GM18507 (cell line): ENCODE data around the gene NMRK2.

Experiments used
- DNase-seq: peaks from one replicate; pipeline ENCODE4 v3.0.0; 2011; ENCODE audit warnings: low read depth; ENCODE audit not compliant: insufficient read length; ENCODE audit errors: extremely low spot score
- FAIRE-seq: peaks from 2 replicates; lab custom pipeline; 2011; peaks lifted over from hg19 to GRCh38; lab: Jason Lieb, UNC

NMRK2 gene

DNA sequence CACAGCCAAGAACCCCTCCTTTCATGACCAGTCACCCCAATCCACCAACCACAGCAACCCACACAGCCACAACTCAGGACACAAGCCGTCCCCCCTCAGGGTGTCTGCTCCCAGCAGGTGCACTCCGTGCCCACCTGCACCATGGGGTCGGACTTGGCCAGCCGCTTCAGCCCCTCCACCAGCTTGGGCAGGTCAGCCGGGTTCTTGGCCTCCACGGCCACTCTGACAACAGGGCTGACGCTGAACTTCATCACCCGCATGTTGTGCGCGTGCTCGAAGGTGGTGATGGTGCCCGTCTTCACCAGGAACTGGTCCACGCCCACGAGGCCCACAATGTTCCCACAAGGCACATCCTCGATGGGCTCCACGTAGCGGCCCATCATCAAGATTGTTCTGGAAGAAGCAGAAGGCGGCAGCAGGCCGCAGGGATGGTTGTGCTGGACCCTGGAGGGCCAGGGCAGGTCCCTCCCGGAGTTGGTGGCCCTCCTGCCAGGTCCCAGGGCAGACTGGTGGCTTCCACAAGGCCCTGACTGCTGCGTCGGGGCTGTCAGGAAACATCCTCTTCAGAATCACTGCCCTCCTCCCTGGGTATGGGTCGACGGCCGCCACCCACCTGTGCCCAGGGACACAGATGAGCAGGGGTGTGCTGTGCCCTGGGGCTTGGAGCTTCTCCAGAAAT, 46.9 kb downstream of the NMRK2 start:
- DNase-seq (no peak), FAIRE-seq (no peak)

DNA sequence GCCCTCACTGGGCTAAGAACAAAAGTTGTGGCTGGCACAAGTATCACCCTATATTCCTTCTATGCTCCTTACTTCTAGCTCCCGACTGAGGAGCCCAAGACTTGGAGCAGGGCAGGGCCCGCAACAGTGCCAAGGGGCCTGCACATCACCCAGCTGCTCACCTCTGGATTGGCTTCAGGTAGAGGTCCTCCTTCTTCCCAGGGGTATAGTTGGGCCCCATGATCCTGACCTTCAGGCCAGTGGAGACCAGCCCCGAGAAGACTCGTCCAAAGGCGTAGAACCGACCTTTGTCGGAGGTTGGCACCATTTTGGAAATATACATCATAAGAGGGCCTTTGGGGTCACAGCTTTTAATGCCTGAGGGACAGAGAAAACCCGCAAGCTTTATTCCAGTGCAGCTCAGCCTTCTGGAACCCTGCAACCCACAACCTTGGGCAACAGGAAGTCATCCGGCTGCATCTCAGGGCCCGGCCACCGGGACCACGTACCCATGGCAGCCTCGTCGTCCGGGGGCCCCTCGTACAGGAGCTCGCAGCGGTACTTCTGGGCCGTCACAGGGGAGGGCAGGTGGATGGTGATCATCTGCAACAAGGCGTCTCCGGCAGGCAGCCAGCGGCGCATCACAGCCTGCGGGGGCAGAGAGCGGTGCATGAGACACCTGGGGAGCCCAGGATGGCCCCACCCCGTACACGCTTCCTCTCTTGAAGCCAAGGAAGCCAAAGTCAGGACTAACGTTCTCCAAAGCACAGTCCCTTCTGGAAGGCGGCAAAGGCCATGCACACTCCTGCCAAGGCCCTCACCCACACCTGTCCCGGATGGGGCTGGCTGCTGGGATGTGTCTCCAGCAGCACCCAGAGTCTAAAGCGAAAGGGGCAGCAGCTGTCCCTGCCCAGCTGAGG, 47.7 kb downstream of the NMRK2 start:
- no peak for FAIRE-seq
- no peak for DNase-seq

DNA sequence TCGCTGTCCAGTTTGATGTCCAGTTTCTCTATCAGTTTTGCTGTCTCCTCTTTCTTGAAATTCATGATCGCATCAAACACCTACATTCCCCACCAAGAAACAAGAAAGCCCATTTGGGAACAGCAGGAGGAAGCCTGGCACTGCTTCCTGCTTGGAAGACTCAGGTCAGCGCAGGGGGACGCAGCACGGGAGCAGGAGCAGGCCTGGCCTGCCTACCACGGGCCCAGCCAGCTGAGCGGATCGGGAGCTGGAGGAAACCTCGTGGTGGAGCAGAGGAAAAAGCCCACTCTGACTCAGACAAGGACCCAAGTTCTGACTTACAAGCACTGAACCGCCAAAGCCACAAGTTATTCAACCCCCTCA, 48.5 kb downstream of the NMRK2 start:
- no peak for FAIRE-seq
- no peak for DNase-seq

DNA sequence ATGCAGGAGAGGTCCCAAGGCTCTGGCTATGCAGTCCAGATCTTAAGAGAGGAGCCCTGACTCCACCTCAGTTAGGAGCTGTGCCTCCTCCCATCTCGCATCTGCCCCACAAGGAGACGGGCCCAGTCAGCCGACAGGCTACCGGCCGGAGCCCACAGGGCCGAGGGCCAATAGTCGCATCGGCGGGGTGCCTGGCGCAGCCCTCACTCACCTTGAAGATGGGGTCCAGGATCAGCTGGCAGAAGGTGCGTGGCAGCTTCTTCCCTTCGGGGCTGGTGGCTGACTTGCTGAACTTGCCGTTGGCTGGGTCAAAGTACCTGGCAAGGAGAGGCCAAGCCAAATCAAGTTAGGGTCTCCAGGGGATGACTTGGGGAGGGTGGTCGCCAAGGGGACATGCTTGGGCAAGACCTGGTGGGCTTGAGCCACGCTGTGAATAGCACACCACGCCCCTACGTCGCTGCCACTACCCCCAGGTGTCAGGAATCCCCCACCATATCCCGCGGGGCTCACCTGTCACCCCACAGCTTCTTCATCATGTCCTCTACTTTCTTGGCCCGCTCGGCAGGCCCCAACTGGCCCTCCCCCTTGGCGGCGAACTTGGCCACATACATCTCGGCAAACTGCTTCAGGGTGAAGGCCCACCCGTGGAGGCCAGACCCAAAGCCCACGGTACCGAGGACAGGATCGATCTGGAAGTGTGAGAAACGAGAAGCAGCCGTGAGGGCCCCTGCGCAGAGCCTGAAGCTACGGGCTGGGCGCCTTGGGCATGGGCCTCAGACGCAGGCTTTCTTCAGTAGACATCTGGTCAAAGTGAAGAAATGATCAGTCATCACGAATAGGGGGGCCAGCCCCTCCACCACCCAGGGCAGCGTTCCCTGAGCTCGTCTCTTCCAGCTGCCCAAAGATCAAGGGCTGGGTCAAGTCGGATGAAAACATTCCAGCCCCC, 49.1 kb downstream of the NMRK2 start:
- FAIRE-seq (no peak), DNase-seq (no peak)

DNA sequence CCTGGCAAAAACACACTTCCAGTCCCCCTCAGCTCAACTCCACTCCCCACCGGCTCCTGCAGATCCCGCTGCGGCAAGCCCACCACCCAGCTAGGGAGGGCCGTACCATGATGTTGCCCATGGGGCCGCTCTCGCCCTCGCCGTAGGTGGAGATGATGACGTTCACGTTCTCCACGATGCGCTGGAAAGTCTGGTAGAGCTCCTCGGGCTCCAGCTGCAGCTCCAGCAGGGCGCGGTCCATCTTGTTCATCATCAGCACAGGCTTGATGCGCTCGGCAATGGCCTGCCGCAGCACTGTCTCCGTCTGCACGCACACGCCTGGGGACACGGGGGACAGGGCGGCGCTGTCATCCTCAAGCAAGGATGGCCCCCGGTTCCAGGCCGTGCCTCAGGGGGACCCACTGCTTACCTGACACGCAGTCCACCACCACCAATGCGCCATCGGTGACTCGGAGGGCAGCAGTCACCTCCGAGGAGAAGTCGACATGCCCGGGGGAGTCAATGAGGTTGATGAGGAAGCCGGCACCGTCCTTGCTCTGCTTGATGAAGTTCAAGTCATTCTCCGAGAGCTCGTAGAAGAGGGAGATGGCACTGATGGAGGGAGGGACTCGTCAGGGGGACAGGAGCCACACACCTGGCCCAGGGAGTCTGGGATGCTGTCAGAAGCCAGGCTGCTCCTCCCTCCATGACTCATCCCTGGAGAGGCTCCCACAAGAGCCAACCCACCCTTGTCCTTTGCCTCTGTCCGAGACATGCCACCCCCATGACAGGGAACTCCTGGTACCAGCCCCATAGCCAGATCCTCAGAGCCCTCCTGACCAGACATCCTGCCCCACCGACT, 50.1 kb downstream of the NMRK2 start:
- no peak for FAIRE-seq
- no peak for DNase-seq

DNA sequence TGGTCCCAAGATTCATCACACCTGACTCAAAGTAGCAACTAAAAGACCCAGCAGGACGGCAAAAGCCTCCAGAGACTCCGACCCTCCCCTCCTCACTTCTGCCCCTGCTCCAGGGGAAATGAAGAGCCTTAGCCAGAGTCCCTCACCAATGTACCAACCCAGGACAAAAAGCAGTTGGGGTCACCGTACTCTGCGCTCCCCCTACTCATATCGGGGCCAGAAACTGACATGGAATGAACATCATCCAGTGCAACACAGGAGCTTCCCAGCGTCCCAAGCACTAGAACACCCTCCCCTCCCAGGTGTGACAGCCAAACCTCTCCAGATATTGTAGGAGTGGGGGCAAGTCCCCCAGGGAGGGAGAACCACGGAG, 50.7 kb downstream of the NMRK2 start:
- FAIRE-seq (no peak), DNase-seq (no peak)

DNA sequence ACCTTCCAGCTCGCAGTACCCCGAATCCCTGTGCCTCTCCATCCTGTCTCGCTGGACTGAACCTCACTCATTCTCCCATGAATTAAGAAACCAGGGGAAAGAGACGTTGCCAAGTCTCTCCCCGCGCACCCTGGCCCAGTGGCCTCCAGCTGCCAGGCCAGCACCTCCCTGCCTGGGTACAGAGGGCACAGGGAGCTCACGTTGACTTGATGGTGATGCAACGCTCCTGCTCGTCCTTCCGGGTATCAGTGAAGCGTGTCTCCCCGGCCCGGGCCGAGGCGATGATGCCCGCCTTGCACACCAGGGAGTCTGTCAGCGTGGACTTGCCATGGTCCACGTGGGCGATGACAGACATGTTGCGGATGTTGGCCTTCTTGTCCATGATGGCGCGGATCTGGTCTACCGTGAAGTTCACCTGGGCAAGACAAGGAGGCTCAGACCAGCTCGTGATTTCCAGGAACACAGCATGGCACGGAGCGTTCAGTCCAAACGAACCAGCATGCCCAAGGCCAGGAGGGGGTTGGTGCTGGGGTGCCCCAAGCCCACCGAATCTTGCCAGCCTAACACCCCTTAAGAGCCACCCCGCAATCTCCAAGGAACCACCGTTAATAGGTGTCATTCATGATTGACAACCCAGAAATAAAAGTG, 51.2 kb downstream of the NMRK2 start:
- DNase-seq: no peak
- FAIRE-seq: no peak

DNA sequence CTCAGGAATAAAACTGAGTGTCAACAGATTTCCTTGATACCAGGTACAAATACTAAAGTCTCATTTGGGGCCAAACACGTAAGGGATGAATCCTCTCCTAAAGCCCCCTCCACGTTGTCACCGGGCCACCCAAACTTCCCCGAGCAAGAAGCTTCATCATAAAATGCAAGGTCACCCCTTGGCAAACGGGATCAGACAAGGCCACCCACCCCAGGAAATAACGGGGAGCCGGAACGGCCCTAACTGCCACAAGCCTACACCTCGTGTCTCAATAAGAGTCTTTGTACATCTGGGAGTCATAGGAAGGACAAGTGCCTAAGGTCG, 51.7 kb downstream of the NMRK2 start:
- DNase-seq (no peak), FAIRE-seq (no peak)

DNA sequence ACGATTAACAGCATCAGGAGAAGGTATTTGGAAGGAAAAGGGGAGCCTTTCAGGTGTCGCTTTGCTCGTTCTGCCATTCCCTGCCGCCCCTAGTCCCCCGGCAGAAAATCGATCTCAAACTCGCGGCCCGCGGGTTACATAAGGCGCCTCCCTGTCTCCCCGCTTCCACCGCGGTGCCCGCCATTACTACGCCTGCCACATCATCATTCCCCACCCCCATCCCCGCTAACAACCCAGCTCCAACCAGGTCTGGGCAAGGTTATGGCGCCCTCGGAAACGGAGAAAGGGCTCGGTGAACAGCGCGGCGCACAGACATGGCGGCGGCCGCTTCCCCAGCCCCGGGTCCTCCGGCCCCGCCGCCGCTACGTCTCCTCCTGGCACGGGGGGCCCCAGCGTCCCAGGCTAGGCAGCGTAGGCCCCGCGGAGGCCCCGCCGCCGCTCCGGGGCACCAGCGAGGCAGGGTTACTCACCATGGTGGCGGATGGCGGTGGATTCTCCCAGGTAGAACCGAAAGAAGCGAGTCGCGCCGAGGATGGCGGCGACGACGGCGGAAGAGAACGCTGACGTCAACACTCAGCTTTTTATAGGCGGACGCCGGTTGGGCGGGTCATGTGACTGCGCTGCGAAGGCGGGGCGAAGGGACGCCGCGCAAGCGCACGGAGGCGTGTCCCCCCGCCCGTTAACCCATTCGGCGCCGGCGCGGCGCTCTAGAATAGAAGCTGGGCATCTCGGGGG, 52.2 kb downstream of the NMRK2 start, which contains the start of gene EEF2:
Gene EEF2, minus strand, starts transcription at position 556 of the 735 bp plus-strand sequence. Its CDS starts 83 bp downstream, at position 473.
- peak; percentile 85 for DNase-seq
- FAIRE-seq: peak; percentile 82

DNA sequence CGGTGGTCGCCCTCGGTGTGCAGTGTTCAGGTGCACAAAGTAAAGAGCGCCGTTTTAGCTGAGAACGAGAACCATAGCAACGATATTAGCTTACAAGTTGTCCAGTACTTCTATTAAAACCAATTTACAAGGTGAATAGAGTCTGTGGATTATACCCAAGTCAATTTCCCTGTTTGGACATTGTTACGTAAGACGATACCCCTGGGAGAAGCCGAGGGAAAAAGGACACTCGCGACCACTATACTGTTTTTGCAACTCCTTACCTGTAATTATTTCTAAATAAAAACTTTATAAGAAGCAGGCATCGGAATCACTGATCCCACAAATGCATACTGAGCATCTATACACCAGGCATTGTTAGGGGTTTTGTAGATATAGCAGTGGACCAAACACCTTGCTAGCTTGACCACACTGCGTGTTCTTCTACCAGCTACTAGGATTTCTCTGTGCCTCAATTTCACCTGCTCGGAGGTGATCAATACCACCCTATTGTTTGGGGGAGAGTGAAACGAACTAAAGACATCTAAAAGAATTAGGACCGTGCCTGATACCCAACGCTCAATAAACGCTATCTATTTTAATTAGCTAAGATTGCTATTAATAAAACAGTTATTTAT, 52.9 kb downstream of the NMRK2 start:
- FAIRE-seq: no peak
- DNase-seq: no peak

DNA sequence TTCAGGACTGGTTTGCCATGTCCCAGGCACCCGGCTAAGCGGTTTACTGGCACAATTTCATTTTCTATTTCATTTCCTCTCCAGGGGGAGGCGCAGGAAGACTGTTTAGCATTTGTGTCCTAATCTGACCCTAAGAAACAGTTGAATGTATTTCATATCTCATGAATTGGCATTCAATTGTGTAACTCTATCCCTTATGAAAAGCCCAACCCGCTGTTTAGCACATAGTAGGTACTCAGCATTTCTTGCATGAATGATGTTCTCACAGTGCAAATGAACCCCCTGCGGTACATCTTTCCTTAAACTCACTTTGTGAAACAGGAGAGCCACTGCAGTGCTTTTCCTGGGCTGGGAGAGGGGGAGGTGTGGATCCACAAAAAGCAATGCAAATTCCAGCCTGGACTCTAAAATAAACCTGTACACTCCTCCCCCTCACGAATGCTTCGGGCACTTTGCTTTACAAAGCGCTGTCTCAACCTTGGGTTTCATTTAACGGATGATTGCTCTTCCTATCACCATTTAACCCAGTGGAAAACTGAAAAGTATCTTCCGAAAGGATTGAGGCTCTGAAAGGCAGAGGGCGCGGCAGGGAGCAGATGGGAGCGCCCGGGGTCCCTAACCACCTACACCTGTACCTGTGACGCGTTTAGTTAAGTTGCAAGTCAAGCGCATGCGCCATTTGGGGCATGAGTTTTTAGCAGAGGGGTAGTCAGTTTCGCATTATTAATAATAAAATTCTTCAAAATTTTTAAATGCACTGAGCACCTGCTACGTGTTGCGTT, 53.6 kb downstream of the NMRK2 start:
- no peak for DNase-seq
- peak; percentile 47 for FAIRE-seq

DNA sequence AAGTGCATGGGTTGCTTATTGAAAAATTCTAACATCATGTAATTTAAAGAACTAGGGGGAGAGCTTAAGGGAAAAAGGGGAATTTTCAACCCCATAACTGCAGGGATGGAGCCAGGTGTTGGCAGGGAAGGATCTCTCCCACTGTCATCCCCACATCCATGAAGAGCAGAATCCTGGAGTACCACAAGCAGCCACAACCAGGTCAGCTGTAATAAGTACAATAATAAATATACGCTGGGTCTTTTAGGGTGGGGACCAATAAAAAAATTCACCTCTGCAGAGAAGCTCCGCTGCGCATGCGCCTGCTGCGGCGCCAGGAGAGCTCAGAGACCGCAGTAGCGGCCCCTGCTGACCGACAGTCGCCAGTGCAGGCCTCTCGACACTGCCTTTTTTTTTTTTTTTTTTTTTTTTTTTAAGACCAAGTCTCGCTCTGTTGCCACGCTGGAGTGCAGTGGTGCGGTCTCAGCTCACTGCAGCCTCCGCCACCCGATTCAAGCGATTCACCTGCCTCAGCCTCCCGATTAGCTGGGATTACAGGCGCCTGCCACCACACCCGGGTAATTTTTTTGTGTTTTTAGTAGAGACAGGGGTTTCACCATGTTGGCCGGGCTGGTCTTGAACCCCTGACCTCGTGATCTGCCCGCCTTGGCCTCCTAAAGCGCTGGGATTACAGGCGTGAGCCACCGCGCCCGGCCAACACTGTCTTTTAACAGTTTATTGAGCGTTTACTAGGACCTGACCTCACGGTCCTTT, 54.9 kb downstream of the NMRK2 start:
- FAIRE-seq: peak; percentile 36
- peak; percentile 69 for DNase-seq

DNA sequence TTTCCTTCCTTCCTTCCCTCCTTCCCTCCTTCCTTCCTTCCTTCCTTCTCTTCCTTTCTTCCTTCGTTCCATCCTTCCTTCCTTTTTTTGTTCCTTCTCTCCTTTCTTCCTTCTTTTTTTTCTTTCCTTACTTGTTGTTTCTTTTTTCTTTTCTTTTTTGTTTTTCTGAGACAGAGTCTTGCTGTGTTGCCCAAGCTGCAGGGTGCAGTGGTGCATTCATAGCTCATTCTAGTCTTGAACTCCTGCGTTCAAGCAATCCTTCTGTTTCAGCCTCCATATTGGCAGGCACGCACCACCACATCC, 57.9 kb downstream of the NMRK2 start:
- DNase-seq (no peak), FAIRE-seq (no peak)
